Common myeloid progenitor, CD34-positive (primary cell): ENCODE results near the gene HTR5A. TPM values are rescaled to one million over a fixed set of nuclear protein-coding genes. Genes with fewer than 3 reads are reported as not detected.
"Not testable (repeated sequence)": the region's sequence is repeated elsewhere in the genome, so short reads cannot be mapped to it uniquely, and the experiment has no call there.

Source experiments
- CTCF ChIA-PET: fragments of 350-600 bp; sonication (Branson Sonifier 250); formaldehyde crosslinking; loops from one replicate; lab custom pipeline; 2021; ENCODE audit warnings: antibody characterized with exemption; lab: Charles Lee
- POLR2A ChIA-PET: fragments of 350-600 bp; sonication (Branson Sonifier 250); formaldehyde crosslinking; loops from one replicate; lab custom pipeline; 2021; ENCODE audit warnings: antibody characterized with exemption; lab: Charles Lee
- DNase-seq, 3 donors: peaks; one replicate each; pipeline versions ENCODE4 v3.0.0 to v3.0.0-alpha.2; 2013
- H3K27ac ChIP-seq, 2 experiments: 1 replicate in 1 of 2; 2 replicates in 1 of 2; pipeline ENCODE4 v1.7.0; 2013; ENCODE audit warnings: inconsistent platforms in 2 of 2, low read length in 2 of 2, mild to moderate bottlenecking in 2 of 2, low read depth in 1 of 2, moderate library complexity in 1 of 2; ENCODE audit not compliant: severe bottlenecking in 2 of 2, insufficient read depth in 1 of 2, poor library complexity in 1 of 2
- H3K27me3 ChIP-seq, 5 experiments: replicated peaks in 2 of 5; 1 replicate in 3 of 5; 2 replicates in 2 of 5; pipeline versions ENCODE4 v1.6.1 to v1.7.0; 2013; ENCODE audit warnings: low read length in 4 of 5, mild to moderate bottlenecking in 2 of 5, moderate library complexity in 2 of 5, inconsistent platforms in 1 of 5; ENCODE audit not compliant: insufficient read depth in 5 of 5, control insufficient read depth in 4 of 5
- H3K36me3 ChIP-seq, 4 experiments: 1 replicate in 2 of 4; 2 replicates in 2 of 4; pipeline versions ENCODE4 v1.6.1 to v1.7.0; 2013; ENCODE audit warnings: low read length in 3 of 4, control low read depth in 1 of 4, mild to moderate bottlenecking in 1 of 4; ENCODE audit not compliant: control insufficient read depth in 4 of 4, insufficient read depth in 4 of 4
- H3K4me1 ChIP-seq, 4 experiments: 1 replicate in 3 of 4; 2 replicates in 1 of 4; pipeline versions ENCODE4 v1.6.1 to v1.7.1; 2013; ENCODE audit warnings: low read length in 3 of 4, mild to moderate bottlenecking in 3 of 4, control low read depth in 1 of 4, inconsistent platforms in 1 of 4, moderate library complexity in 1 of 4; ENCODE audit not compliant: control insufficient read depth in 4 of 4, insufficient read depth in 4 of 4; ENCODE audit errors: control extremely low read depth in 1 of 4
- H3K4me3 ChIP-seq, 7 experiments: 1 replicate in 4 of 7; 2 replicates in 3 of 7; pipeline versions ENCODE4 v1.5.1 to v1.7.0; 2013; ENCODE audit warnings: mild to moderate bottlenecking in 7 of 7, low read length in 6 of 7, moderate library complexity in 6 of 7, inconsistent platforms in 2 of 7, low read depth in 2 of 7, control low read depth in 1 of 7; ENCODE audit not compliant: insufficient read depth in 4 of 7, control insufficient read depth in 1 of 7; ENCODE audit errors: extremely low read depth in 1 of 7
- H3K9me3 ChIP-seq, 5 experiments: 1 replicate in 4 of 5; 2 replicates in 1 of 5; pipeline versions ENCODE4 v1.6.1 to v1.7.1; 2013; ENCODE audit warnings: low read length in 4 of 5, mild to moderate bottlenecking in 2 of 5, inconsistent platforms in 1 of 5, low read depth in 1 of 5, moderate library complexity in 1 of 5; ENCODE audit not compliant: control insufficient read depth in 4 of 5, insufficient read depth in 2 of 5; ENCODE audit errors: control extremely low read depth in 1 of 5
- WGBS: methylation state at CpG from one replicate; pipeline ENCODE4 v1.1.5; 2013; ENCODE audit not compliant: insufficient coverage; 5-methylcytosine and 5-hydroxymethylcytosine counted together
- polyA plus RNA-seq: library from polyadenylated mRNA; unstranded; fragments of 120-200 nt; gene quantifications from one replicate; pipeline ENCODE4 v1.2.1, GENCODE V29; 2013

HTR5A gene
- not detected for polyA plus RNA-seq

GRCh38 chr7:155069992-155070751 lies at the start of gene HTR5A:
HTR5A (plus strand) TSS chr7:155070324; CDS start chr7:155070900, 576 bp downstream.
- CTCF ChIA-PET, result no interaction called here
- 4% methylated on average over 42 of the region's 48 CpGs for WGBS
- Histone ChIP-seq H3K27me3 (peaks cover 0 to 26% (median 11%) of the 10 kb centered on the region in 5 experiments), H3K4me1 (peaks cover 0 to 3% (median under 1%) of the 10 kb centered on the region in 4 experiments), H3K9me3 (no peaks in the 10 kb centered on the region), H3K27ac (no peak within 1 kb of the TSS), H3K4me3 (no peak within 1 kb of the TSS), H3K36me3 (no peaks in the 10 kb centered on the region)
- DNase-seq, result peak; percentile 86 to 94 (median 94)
- POLR2A ChIA-PET, result no interaction called here

GRCh38 chr7:155020996-155021395 lies 49.1 kb upstream of the HTR5A start:
- no peak overlapping the region for H3K27ac ChIP-seq
- WGBS, result 58% methylated on average over 4 of the region's 5 CpGs
- H3K4me3 ChIP-seq, result no peak overlapping the region
- ChIA-PET POLR2A (no interaction called here), CTCF (no interaction called here)
- H3K9me3 ChIP-seq, result no peaks in the 10 kb centered on the region
- no peak for DNase-seq
- peaks cover 0 to 6% (median 2%) of the 10 kb centered on the region in 5 experiments for H3K27me3 ChIP-seq
- no peaks in the 10 kb centered on the region for H3K4me1 ChIP-seq
- no peaks in the 10 kb centered on the region for H3K36me3 ChIP-seq

- CTCF ChIA-PET, result interaction anchor here (1.0 kb wide), 1 partner anchor 575 kb away, joined by 3 read pairs; no protein-coding TSS in a partner anchor
- Histone ChIP-seq H3K4me3 (no peak overlapping the region), H3K36me3 (no peaks in the 10 kb centered on the region), H3K4me1 (no peaks in the 10 kb centered on the region), H3K9me3 (peaks cover 0 to 3% (median 0%) of the 10 kb centered on the region in 5 experiments), H3K27me3 (peaks cover 0 to 6% (median 2%) of the 10 kb centered on the region in 5 experiments), H3K27ac (no peak overlapping the region)
- no peak for DNase-seq
- POLR2A ChIA-PET, result no interaction called here
- 71% methylated on average over 5 of the region's 7 CpGs for WGBS
Measured at GRCh38 chr7:155021699-155022145, 48.4 kb upstream of the HTR5A start.

- WGBS, result no CpG with 5 or more reads among the region's 1 CpG
- H3K27me3 ChIP-seq, result peaks cover 0 to under 1% (median 0%) of the 10 kb centered on the region in 5 experiments
- ChIA-PET CTCF (no interaction called here), POLR2A (no interaction called here)
- H3K9me3 ChIP-seq, result peaks cover 0 to 3% (median 0%) of the 10 kb centered on the region in 5 experiments
- no peak overlapping the region for H3K27ac ChIP-seq
- H3K36me3 ChIP-seq, result no peaks in the 10 kb centered on the region
- H3K4me1 ChIP-seq, result no peaks in the 10 kb centered on the region
- no peak for DNase-seq
- H3K4me3 ChIP-seq, result no peak overlapping the region
Measured at GRCh38 chr7:155027879-155028278, 42.2 kb upstream of the HTR5A start.

GRCh38 chr7:155032978-155033377 lies 37.1 kb upstream of the HTR5A start:
- Histone ChIP-seq H3K9me3 (peaks cover 0 to 2% (median 0%) of the 10 kb centered on the region in 5 experiments), H3K27ac (no peak overlapping the region), H3K4me1 (no peaks in the 10 kb centered on the region), H3K27me3 (no peaks in the 10 kb centered on the region), H3K36me3 (no peaks in the 10 kb centered on the region), H3K4me3 (no peak overlapping the region)
- ChIA-PET POLR2A (no interaction called here), CTCF (no interaction called here)
- DNase-seq, result no peak
- WGBS, result 87% methylated on average over 5 of the region's 6 CpGs

GRCh38 chr7:155034495-155034894 lies 35.6 kb upstream of the HTR5A start:
- H3K9me3 ChIP-seq, H3K36me3 ChIP-seq, DNase-seq, H3K4me3 ChIP-seq, H3K27ac ChIP-seq, POLR2A ChIA-PET, H3K4me1 ChIP-seq, H3K27me3 ChIP-seq: not testable (repeated sequence)
- 96% methylated on average over 6 of the region's 15 CpGs for WGBS
- CTCF ChIA-PET, result interaction anchor here (0.6 kb wide), 1 partner anchor 77 kb away, joined by 3 read pairs; no protein-coding TSS in a partner anchor

GRCh38 chr7:155038335-155038734 lies 31.8 kb upstream of the HTR5A start:
- H3K27me3 ChIP-seq, result peaks cover 0 to 3% (median 2%) of the 10 kb centered on the region in 5 experiments
- H3K4me1 ChIP-seq, result no peaks in the 10 kb centered on the region
- H3K36me3 ChIP-seq, result no peaks in the 10 kb centered on the region
- no peak overlapping the region for H3K4me3 ChIP-seq
- H3K9me3 ChIP-seq, result no peaks in the 10 kb centered on the region
- no peak overlapping the region for H3K27ac ChIP-seq
- no peak for DNase-seq
- ChIA-PET POLR2A (no interaction called here), CTCF (no interaction called here)
- WGBS, result no CpG with 5 or more reads among the region's 4 CpGs
